ENCODE measurements around the gene MYBBP1A. TPM values are rescaled to one million over a fixed set of nuclear protein-coding genes. Genes with fewer than 3 reads are reported as not detected.
"Not testable (repeated sequence)": the region's sequence is repeated elsewhere in the genome, so short reads cannot be mapped to it uniquely, and the experiment has no call there.

Gene MYBBP1A, protein sequence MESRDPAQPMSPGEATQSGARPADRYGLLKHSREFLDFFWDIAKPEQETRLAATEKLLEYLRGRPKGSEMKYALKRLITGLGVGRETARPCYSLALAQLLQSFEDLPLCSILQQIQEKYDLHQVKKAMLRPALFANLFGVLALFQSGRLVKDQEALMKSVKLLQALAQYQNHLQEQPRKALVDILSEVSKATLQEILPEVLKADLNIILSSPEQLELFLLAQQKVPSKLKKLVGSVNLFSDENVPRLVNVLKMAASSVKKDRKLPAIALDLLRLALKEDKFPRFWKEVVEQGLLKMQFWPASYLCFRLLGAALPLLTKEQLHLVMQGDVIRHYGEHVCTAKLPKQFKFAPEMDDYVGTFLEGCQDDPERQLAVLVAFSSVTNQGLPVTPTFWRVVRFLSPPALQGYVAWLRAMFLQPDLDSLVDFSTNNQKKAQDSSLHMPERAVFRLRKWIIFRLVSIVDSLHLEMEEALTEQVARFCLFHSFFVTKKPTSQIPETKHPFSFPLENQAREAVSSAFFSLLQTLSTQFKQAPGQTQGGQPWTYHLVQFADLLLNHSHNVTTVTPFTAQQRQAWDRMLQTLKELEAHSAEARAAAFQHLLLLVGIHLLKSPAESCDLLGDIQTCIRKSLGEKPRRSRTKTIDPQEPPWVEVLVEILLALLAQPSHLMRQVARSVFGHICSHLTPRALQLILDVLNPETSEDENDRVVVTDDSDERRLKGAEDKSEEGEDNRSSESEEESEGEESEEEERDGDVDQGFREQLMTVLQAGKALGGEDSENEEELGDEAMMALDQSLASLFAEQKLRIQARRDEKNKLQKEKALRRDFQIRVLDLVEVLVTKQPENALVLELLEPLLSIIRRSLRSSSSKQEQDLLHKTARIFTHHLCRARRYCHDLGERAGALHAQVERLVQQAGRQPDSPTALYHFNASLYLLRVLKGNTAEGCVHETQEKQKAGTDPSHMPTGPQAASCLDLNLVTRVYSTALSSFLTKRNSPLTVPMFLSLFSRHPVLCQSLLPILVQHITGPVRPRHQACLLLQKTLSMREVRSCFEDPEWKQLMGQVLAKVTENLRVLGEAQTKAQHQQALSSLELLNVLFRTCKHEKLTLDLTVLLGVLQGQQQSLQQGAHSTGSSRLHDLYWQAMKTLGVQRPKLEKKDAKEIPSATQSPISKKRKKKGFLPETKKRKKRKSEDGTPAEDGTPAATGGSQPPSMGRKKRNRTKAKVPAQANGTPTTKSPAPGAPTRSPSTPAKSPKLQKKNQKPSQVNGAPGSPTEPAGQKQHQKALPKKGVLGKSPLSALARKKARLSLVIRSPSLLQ (N-terminal part only)
- 43.4 and 46.6 TPM in 2 replicates for total RNA-seq (2014; rRNA removed; shearing (Covaris generic))

GRCh38 chr17:4554997-4555799, at the start of gene MYBBP1A:
MYBBP1A (minus strand) TSS chr17:4555384; CDS start chr17:4555324, 60 bp downstream.
- peak; percentile 90 to 96 for DNase-seq (ENCODE audit: low read depth in 1 of 2, low spot score in 2 of 2)
- no peaks in the 10 kb centered on the region for H3K9me3 ChIP-seq (replicated peaks)
- H3K4me1 ChIP-seq (replicated peaks), result peaks cover 14% of the 10 kb centered on the region
- no peaks in the 10 kb centered on the region for H3K27me3 ChIP-seq (replicated peaks)
- H3K36me3 ChIP-seq, result peaks cover 39% of the 10 kb centered on the region
- peak within 1 kb of the TSS; percentile 57 for H3K27ac ChIP-seq
- H3K4me3 ChIP-seq, result peak within 1 kb of the TSS; percentile 62

DNA sequence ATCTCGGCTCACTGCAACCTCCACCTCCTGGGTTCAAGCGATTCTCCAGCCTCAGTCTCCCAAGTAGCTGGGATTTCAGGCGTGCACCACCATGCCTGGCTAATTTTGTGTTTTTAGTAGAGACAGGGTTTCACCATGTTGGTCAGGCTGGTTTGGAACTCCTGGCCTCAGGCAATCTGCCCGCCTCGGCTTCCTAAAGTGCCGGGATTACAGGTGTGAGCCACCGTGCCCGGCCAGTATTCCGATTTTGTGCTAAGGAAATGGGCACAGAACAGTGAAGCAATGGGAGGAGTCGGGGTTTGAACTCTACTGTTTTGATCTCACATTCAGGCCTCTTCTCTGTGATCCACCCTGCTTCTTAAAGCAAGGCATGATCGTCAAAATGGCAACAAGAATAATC, 49.6 kb upstream of the MYBBP1A start:
- not testable (repeated sequence) for H3K4me3 ChIP-seq; H3K4me1 ChIP-seq (replicated peaks); H3K27me3 ChIP-seq (replicated peaks); H3K36me3 ChIP-seq; H3K9me3 ChIP-seq (replicated peaks); H3K27ac ChIP-seq; DNase-seq (ENCODE audit: low read depth in 1 of 2, low spot score in 2 of 2)

- Histone ChIP-seq H3K4me3 (no peak overlapping the region), H3K27me3 (replicated peaks) (peaks cover 4% of the 10 kb centered on the region; the same call in 1 of the 2 replicates), H3K4me1 (replicated peaks) (no peaks in the 10 kb centered on the region), H3K27ac (no peak overlapping the region), H3K36me3 (no peaks in the 10 kb centered on the region), H3K9me3 (replicated peaks) (no peaks in the 10 kb centered on the region)
- no peak for DNase-seq (ENCODE audit: low read depth in 1 of 2, low spot score in 2 of 2)
These were observed 49.0 kb upstream of the MYBBP1A start for GRCh38 chr17:4604111-4604644.

GRCh38 chr17:4602041-4602440, 46.9 kb upstream of the MYBBP1A start:
- H3K36me3 ChIP-seq, result no peaks in the 10 kb centered on the region
- no peak overlapping the region for H3K4me3 ChIP-seq
- no peak overlapping the region for H3K27ac ChIP-seq
- H3K27me3 ChIP-seq (replicated peaks), result no peaks in the 10 kb centered on the region
- H3K4me1 ChIP-seq (replicated peaks), result no peaks in the 10 kb centered on the region
- DNase-seq (ENCODE audit: low read depth in 1 of 2, low spot score in 2 of 2), result no peak
- no peaks in the 10 kb centered on the region for H3K9me3 ChIP-seq (replicated peaks)

DNA sequence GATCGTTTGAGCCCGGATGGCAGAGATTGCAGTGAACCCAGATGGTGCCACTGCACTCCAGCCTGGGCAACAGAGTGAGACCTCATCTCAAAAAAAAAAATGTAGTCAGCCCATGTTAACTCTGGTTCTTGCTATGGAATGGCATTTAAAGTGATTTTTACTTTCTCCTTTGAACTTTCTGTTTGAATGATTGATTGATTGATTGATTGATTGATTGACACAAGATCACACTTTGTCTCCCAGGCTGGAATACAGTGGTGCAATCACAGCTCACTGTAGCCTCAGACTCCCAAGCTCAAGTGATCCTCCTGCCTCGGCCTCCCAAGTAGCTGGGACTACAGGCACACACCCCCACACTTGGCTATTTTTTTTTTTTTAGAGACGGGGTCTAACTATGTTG, 46.1 kb upstream of the MYBBP1A start:
- Histone ChIP-seq H3K27me3 (replicated peaks) (no peaks in the 10 kb centered on the region), H3K27ac (no peak overlapping the region), H3K4me1 (replicated peaks) (no peaks in the 10 kb centered on the region), H3K36me3 (no peaks in the 10 kb centered on the region), H3K4me3 (no peak overlapping the region), H3K9me3 (replicated peaks) (no peaks in the 10 kb centered on the region)
- DNase-seq (ENCODE audit: low read depth in 1 of 2, low spot score in 2 of 2), result no peak

GRCh38 chr17:4600563-4600962, 45.4 kb upstream of the MYBBP1A start:
- Histone ChIP-seq H3K4me3 (no peak overlapping the region), H3K9me3 (replicated peaks) (no peaks in the 10 kb centered on the region), H3K36me3 (no peaks in the 10 kb centered on the region), H3K4me1 (replicated peaks) (no peaks in the 10 kb centered on the region), H3K27ac (no peak overlapping the region), H3K27me3 (replicated peaks) (no peaks in the 10 kb centered on the region)
- DNase-seq (ENCODE audit: low read depth in 1 of 2, low spot score in 2 of 2), result no peak

- Histone ChIP-seq H3K4me1 (replicated peaks) (no peaks in the 10 kb centered on the region), H3K27ac (no peak overlapping the region), H3K4me3 (no peak overlapping the region), H3K36me3 (no peaks in the 10 kb centered on the region), H3K27me3 (replicated peaks) (no peaks in the 10 kb centered on the region), H3K9me3 (replicated peaks) (no peaks in the 10 kb centered on the region)
- DNase-seq (ENCODE audit: low read depth in 1 of 2, low spot score in 2 of 2), result no peak
These were observed 44.5 kb upstream of the MYBBP1A start for GRCh38 chr17:4599505-4600281.

DNA sequence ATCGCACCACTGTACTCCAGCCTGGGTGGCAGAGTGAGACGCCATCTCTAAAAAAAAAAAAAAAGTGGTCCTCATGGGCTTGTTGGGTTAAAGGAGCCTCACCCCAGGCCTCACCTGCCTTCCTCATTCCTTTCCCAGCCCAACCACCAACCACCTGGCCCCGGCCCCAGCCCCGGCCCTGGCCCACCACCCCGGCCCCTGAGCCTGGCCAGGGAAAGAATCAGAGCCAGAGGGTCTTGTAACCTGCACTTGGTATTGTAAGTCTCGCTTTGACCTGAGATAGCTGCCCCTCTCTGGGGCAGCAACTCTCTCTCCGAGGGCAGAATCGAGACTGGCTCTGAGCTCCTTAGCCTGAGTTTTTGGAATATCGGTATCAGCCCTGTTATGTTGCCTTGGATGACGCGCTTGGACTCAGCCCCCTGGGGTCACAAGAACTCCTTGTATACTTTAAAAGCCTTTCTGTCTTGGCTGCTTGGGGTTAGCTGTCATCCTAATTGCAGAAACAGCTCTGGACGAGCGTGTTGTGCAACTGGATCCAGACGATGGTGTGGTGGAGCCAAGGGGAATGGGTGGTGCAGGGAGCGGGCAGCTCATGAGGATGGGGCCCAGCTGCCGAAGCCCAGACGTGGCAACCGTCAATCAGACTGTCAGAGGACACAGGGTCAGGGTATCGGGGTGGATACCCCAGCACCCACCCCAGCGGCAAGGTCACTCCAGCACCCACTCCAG, 43.8 kb upstream of the MYBBP1A start:
- H3K27me3 ChIP-seq (replicated peaks), result no peaks in the 10 kb centered on the region
- no peak overlapping the region for H3K4me3 ChIP-seq
- no peaks in the 10 kb centered on the region for H3K9me3 ChIP-seq (replicated peaks)
- H3K4me1 ChIP-seq (replicated peaks), result no peaks in the 10 kb centered on the region
- DNase-seq (ENCODE audit: low read depth in 1 of 2, low spot score in 2 of 2), result no peak
- H3K27ac ChIP-seq, result no peak overlapping the region
- H3K36me3 ChIP-seq, result no peaks in the 10 kb centered on the region

DNA sequence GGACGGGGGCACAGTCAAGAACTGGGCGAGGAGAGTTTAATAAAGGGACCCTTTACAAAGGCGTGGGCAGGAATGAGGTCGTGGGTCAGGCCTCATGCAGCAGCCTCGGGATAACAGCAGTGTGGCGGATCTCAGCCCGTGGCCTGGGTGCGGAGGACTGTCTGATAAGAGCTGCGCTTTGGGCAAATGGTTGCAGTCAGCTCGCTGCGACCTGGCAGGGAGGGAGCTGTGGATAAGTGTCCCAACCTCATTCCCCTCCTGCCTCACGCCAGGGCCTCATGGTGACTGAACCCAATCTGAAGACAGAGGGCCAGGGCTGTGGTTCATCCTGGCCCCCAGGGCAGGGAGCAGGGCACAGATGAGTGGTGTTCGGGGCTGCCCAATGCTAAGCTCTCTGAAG, 42.8 kb upstream of the MYBBP1A start:
- Histone ChIP-seq H3K4me1 (replicated peaks) (no peaks in the 10 kb centered on the region), H3K4me3 (no peak overlapping the region), H3K27ac (no peak overlapping the region), H3K36me3 (no peaks in the 10 kb centered on the region), H3K27me3 (replicated peaks) (no peaks in the 10 kb centered on the region), H3K9me3 (replicated peaks) (no peaks in the 10 kb centered on the region)
- DNase-seq (ENCODE audit: low read depth in 1 of 2, low spot score in 2 of 2), result no peak

DNA sequence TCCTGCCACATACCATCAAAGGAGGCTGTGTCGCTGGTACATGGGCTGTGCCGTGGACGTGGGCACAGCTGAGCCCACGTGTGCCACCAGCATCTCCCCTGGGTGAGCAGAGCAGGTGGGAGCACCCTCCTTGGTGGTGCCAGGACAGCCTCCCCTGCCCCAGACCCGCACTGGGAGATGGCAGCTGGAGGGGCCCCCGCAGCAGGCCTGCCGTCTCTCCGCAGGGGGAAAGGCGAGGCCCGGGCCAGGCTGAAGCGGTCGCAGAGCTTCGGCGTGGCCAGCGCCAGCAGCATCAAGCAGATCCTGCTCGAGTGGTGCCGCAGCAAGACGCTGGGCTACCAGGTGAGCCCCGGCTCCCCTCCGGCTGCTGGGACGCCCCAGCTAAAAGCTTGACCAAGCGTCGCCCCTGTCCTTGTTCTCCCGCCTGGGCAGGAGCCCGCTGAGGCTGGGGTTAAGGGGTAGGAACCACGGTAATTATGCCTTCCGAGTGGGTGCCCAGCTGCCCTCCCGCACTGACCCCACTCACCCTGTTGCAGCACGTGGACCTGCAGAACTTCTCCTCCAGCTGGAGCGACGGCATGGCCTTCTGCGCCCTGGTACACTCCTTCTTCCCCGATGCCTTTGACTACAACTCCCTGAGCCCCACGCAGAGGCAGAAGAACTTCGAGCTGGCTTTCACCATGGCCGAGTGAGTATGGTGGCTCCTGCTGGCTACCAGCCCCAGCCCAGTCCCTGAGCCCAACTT, 41.6 kb upstream of the MYBBP1A start:
- Histone ChIP-seq H3K4me1 (replicated peaks) (no peaks in the 10 kb centered on the region), H3K27ac (no peak overlapping the region), H3K4me3 (no peak overlapping the region), H3K27me3 (replicated peaks) (no peaks in the 10 kb centered on the region), H3K36me3 (no peaks in the 10 kb centered on the region), H3K9me3 (replicated peaks) (no peaks in the 10 kb centered on the region)
- no peak for DNase-seq (ENCODE audit: low read depth in 1 of 2, low spot score in 2 of 2)

DNA sequence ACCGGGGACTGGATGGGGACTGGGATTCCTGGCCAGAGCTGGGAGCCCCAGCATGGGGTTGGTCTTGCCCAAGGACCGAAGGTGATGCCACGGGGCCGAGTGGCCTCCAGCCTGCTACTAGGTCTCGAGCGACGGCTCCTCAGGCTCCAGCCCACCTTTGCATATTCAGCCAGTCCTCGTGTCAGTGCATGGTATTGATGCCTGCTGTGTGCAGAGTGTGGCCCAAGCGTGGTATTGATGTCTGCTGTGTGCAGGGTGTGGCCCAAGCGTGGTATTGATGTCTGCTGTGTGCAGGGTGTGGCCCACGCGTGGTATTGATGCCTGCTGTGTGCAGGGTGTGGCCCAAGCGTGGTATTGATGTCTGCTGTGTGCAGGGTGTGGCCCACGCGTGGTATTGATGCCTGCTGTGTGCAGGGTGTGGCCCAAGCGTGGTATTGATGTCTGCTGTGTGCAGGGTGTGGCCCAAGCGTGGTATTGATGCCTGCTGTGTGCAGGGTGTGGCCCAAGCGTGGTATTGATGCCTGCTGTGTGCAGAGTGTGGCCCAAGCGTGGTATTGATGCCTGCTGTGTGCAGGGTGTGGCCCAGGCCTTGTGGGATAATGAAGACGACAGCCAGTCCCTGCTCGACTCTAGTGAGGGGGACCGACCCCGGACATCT, 40.6 kb upstream of the MYBBP1A start:
- H3K4me1 ChIP-seq (replicated peaks), result not testable (repeated sequence)

More for the DNA sequence above, 40.6 kb upstream of the MYBBP1A start:
- H3K27me3 ChIP-seq (replicated peaks); H3K9me3 ChIP-seq (replicated peaks); H3K27ac ChIP-seq; DNase-seq (ENCODE audit: low read depth in 1 of 2, low spot score in 2 of 2); H3K36me3 ChIP-seq; H3K4me3 ChIP-seq: not testable (repeated sequence)
